Measurements from ENCODE around the gene TTBK2.
"Not testable (repeated sequence)": the region's sequence is repeated elsewhere in the genome, so short reads cannot be mapped to it uniquely, and the experiment has no call there.

TTBK2 gene

GRCh38 chr15:42920519-42921341 is at the start of gene TTBK2:
Gene TTBK2 (minus strand): TSS chr15:42920778. CDS start chr15:42878617, 42,161 bp downstream.
- DNase-seq, result peak; percentile 87 to 99 (median 97)

- no peak for DNase-seq
These were observed 43.9 kb upstream of the TTBK2 start for GRCh38 chr15:42964476-42964875.

- DNase-seq, result no peak
These were observed 34.9 kb upstream of the TTBK2 start for GRCh38 chr15:42955518-42955917.

- no peak for DNase-seq
These were observed 33.7 kb upstream of the TTBK2 start for GRCh38 chr15:42954291-42954690.

- DNase-seq, result not testable (repeated sequence)
These were observed 28.3 kb upstream of the TTBK2 start for GRCh38 chr15:42948898-42949297.

- no peak for DNase-seq
These were observed 19.9 kb upstream of the TTBK2 start for GRCh38 chr15:42940527-42940926.

GRCh38 chr15:42939841-42940240 is 19.3 kb upstream of the TTBK2 start:
- DNase-seq, result peak in 3 of 51 donors; percentile 11 to 43 (median 30)

GRCh38 chr15:42937143-42937542 is 16.6 kb upstream of the TTBK2 start:
- no peak for DNase-seq

GRCh38 chr15:42933886-42934667 is 13.5 kb upstream of the TTBK2 start:
- no peak for DNase-seq

GRCh38 chr15:42932833-42933515 is 12.4 kb upstream of the TTBK2 start:
- no peak for DNase-seq

- no peak for DNase-seq
These were observed 11.3 kb upstream of the TTBK2 start for GRCh38 chr15:42931702-42932486.

GRCh38 chr15:42929306-42929848 is 8.8 kb upstream of the TTBK2 start:
- no peak for DNase-seq

- DNase-seq, result peak in 33 of 51 donors; percentile 12 to 73 (median 40)
These were observed 759 bp upstream of the TTBK2 start for GRCh38 chr15:42921342-42921731.

- DNase-seq, result peak in 36 of 51 donors; percentile 14 to 72 (median 47)
These were observed 619 bp downstream of the TTBK2 start for GRCh38 chr15:42919799-42920518.

GRCh38 chr15:42919308-42919707 is 1.3 kb downstream of the TTBK2 start:
- DNase-seq, result no peak

- no peak for DNase-seq
These were observed 2.5 kb downstream of the TTBK2 start for GRCh38 chr15:42918047-42918446.

- no peak for DNase-seq
These were observed 4.8 kb downstream of the TTBK2 start for GRCh38 chr15:42915654-42916315.

GRCh38 chr15:42914728-42915497 is 5.7 kb downstream of the TTBK2 start:
- no peak for DNase-seq
